Thyroid gland (tissue), 4 donors: ENCODE results near the gene IGF2R.
"Not testable (repeated sequence)": the region's sequence is repeated elsewhere in the genome, so short reads cannot be mapped to it uniquely, and the experiment has no call there.

ENCODE experiments used
- CTCF ChIP-seq, 6 experiments: fragments of 200-600 bp in 3 of 6; fragments of 450-650 bp in 3 of 6; sonication (generic) in 3 of 6; IDR thresholded peaks; one replicate each; pipeline ENCODE4 v1.5.1; 2016 to 2019; ENCODE audit warnings: antibody characterized with exemption in 6 of 6, mild to moderate bottlenecking in 2 of 6, inconsistent platforms in 1 of 6, moderate library complexity in 1 of 6
- POLR2A ChIP-seq, 2 donors: fragments of 450-650 bp; IDR thresholded peaks; one replicate each; pipeline ENCODE4 v1.6.1; 2017; ENCODE audit warnings: antibody characterized with exemption in 2 of 2, mild to moderate bottlenecking in 2 of 2, moderate library complexity in 1 of 2

DNA sequence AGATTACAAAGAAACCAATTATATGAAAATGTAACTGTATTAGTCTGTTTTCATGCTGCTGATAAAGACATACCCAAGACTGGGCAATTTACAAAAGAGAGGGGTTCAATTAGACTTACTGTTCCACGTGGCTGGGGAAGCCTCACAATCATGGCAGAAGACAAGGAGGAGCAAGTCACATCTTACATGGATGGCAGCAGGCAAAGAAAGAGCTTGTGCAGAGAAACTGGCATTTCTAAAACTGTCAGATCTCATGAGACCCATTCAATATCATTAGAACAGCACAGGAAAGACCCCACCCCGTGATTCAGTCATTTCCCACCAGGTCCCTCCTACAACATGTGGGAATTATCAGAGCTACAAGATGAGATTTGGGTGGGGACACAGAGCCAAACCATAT is 44.7 kb upstream of the IGF2R start:
- TF ChIP-seq CTCF, POLR2A (IDR thresholded peaks at IDR 0.05): not testable (repeated sequence)
